Astrocyte (in vitro differentiated cells and primary cell): ENCODE measurements around the gene SETDB2.

ENCODE experiments used
- CTCF ChIP-seq: IDR thresholded peaks from 2 replicates; pipeline ENCODE4 v1.5.1; 2011; ENCODE audit warnings: low read depth, mild to moderate bottlenecking, inconsistent platforms, low read length, moderate library complexity; ENCODE audit not compliant: insufficient read depth
- EZH2 ChIP-seq: IDR thresholded peaks from 2 replicates; pipeline ENCODE4 v1.6.1; 2012; ENCODE audit warnings: mild to moderate bottlenecking, low read length, inconsistent platforms; ENCODE audit not compliant: insufficient read depth

GRCh38 chr13:49410477-49410876 is 33.6 kb upstream of the SETDB2 start:
- TF ChIP-seq EZH2 (no peak), CTCF (no peak)
